Type B pancreatic cell (in vitro differentiated cells): ENCODE data around the gene CERS4. TPM values are rescaled to one million over a fixed set of nuclear protein-coding genes. Genes with fewer than 3 reads are reported as not detected.

Experiments
- total RNA-seq: library from RNA; stranded (reverse); gene quantifications from 2 replicates; pipeline ENCODE4 v1.2.1, GENCODE V29; 2021; ENCODE audit warnings: low replicate concordance

The CERS4 gene
- total RNA-seq, 1 donor from 2014 or later: 52.8 TPM

Other genes with a start within 250 kb of the CERS4 start
- gene ELAVL1, start 203.7 kb upstream of the CERS4 start, total RNA-seq: 92.1 and 124 TPM in 2 replicates
- 1.4 and 5.6 TPM in 2 replicates for gene CCL25, start 156.6 kb upstream of the CERS4 start, total RNA-seq
- 18.0 and 63.7 TPM in 2 replicates for gene FBN3, start 59.8 kb upstream of the CERS4 start, total RNA-seq
- 22.7 and 52.3 TPM in 2 replicates for gene CD320, start 99.0 kb downstream of the CERS4 start, total RNA-seq
- gene NDUFA7, start 112.0 kb downstream of the CERS4 start, total RNA-seq: 46.8 and 52.5 TPM in 2 replicates
- 1,715 and 2,131 TPM in 2 replicates for gene RPS28, start 112.1 kb downstream of the CERS4 start, total RNA-seq
- 1.6 and 3.1 TPM in 2 replicates for gene KANK3, start 133.9 kb downstream of the CERS4 start, total RNA-seq
- 4.2 and 4.7 TPM in 2 replicates for gene ANGPTL4, start 154.8 kb downstream of the CERS4 start, total RNA-seq
- 106 and 123 TPM in 2 replicates for gene RAB11B, start 181.0 kb downstream of the CERS4 start, total RNA-seq
- 15.5 and 24.7 TPM in 2 replicates for gene MARCHF2, start 203.9 kb downstream of the CERS4 start, total RNA-seq
- gene HNRNPM, start 235.6 kb downstream of the CERS4 start, total RNA-seq: 197 and 317 TPM in 2 replicates